OCI-LY3 (cell line): Measurements from ENCODE around the gene LSM6.

Source experiments
- EZH2phosphoT487 ChIP-seq: fragments of 200-600 bp; shearing (Covaris generic); IDR thresholded peaks from 2 replicates; pipeline ENCODE4 v1.6.1; 2018; ENCODE audit warnings: antibody characterized with exemption, mixed run types, low read depth
- TF ChIP-seq, protein P1 (sequence below): fragments of 200-600, 300-600 bp; sonication (generic); IDR thresholded peaks from 2 replicates; pipeline ENCODE4 v1.5.1; 2014; ENCODE audit warnings: antibody characterized with exemption, low read length, low read depth

DNA sequence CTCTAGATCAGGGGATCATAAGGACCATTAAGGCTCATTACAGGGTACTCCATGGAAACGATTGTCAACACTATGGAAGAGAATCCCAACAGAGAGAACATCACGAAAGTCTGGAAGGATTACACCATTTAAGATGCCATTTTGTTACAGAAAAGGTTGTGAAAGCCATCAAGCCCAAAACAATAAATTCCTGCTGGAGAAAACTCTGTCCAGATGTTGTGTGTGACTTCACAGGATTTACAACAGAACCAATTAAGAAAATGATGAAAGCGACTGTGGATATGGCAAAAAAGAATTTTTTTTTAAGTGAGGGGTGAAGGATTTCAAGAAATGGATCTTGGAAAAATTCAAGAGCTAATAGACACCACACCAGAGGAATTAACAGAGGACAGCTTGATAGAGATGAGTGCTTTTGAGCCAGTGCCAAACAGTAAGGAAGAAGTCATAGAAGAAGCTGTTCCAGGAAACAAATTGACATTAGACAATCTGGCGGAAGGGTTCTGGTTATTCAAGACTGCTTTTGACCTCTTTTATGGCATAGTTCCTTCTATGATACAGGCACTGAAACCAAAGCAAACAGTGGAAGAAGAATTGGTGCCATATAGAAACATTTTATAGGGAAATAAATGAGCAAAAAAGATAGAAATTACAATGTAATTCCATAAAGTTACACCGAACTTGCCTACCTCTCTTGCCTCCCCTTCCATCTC, 17.3 kb upstream of the LSM6 start:
- TF ChIP-seq, protein P1, sequence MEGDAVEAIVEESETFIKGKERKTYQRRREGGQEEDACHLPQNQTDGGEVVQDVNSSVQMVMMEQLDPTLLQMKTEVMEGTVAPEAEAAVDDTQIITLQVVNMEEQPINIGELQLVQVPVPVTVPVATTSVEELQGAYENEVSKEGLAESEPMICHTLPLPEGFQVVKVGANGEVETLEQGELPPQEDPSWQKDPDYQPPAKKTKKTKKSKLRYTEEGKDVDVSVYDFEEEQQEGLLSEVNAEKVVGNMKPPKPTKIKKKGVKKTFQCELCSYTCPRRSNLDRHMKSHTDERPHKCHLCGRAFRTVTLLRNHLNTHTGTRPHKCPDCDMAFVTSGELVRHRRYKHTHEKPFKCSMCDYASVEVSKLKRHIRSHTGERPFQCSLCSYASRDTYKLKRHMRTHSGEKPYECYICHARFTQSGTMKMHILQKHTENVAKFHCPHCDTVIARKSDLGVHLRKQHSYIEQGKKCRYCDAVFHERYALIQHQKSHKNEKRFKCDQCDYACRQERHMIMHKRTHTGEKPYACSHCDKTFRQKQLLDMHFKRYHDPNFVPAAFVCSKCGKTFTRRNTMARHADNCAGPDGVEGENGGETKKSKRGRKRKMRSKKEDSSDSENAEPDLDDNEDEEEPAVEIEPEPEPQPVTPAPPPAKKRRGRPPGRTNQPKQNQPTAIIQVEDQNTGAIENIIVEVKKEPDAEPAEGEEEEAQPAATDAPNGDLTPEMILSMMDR, result no peak
- TF ChIP-seq EZH2phosphoT487, result no peak
